Glomerular visceral epithelial cell (primary cell): Measurements from ENCODE around the gene RALA.
A peak's percentile ranks its signal among the peaks of the same experiment; 100 is the strongest.

Experiments used
- DNase-seq: peaks from one replicate; pipeline ENCODE4 v3.0.0-alpha.2; 2016; ENCODE audit errors: extremely low spot score

Gene RALA

GRCh38 chr7:39623047-39623731, at the start of gene RALA:
RALA (plus strand) TSS chr7:39623572; CDS start chr7:39686668, 63,096 bp downstream.
- DNase-seq: peak; percentile 96

DNA sequence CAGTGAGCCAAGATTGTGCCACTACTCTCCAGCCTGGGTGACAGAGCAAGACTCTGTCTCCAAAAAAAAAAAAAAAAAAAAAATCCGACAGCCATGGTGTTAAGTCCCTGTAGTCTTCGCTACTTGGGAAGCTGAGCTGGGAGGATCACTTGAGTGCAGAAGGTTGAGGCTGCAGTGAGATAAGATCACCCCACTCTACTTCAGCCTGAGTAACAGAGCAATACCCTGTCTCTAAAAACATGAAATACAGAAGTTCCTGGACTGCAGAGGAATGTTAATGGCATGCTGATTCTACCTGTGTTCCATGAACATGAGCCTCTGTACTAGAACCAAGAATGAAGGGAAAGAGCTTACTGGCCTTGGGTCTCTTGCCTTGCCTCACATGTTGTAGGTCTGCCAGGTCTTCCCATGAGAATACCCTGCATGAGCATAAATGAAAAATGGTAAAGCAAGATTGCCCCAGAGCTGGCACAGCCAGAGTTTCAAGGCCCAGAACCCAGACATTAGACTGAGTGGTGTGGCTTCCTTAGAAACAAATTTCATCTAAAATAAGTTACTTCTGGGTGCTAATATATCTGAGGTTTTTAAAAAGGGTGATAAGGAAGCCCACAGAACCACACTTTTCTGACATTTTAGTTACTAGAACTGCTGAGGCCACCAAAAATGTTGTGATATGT, 48.6 kb upstream of the RALA start:
- DNase-seq: no peak

DNA sequence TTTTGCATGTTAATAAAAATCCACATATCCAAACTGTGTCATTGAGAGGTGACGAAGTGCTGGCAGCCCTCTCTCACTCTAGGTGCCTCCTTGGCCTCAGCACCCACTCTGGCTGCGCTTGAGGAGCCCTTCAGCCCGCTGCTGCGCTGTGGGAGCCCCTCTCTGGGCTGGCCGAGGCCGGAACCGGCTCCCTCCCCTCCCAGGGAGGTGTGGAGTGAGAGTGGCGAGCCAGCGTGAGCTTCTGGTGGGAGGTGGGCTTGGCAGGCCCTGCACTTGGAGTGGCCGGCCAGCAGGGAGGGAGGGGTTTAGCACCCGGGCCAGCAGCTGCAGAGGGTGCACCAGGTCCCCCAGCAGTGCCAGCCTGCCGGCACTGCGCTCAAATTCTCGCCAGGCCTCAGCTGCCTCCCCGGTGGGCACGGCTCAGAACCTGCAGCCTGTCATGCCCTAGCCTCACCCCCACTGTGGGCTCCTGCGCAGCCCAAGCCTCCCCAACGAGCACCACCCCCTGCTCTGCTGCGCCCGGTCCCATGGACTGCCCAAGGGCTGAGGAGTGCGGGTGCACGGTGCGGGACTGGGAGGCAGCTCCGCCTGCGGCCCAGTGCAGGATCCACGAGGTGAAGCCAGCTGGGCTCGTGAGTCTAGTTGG, 46.0 kb upstream of the RALA start:
- no peak for DNase-seq

GRCh38 chr7:39580149-39580874, 43.1 kb upstream of the RALA start:
- DNase-seq: peak; percentile 89

- DNase-seq: no peak
Measured at GRCh38 chr7:39582536-39582935, 40.8 kb upstream of the RALA start.

DNA sequence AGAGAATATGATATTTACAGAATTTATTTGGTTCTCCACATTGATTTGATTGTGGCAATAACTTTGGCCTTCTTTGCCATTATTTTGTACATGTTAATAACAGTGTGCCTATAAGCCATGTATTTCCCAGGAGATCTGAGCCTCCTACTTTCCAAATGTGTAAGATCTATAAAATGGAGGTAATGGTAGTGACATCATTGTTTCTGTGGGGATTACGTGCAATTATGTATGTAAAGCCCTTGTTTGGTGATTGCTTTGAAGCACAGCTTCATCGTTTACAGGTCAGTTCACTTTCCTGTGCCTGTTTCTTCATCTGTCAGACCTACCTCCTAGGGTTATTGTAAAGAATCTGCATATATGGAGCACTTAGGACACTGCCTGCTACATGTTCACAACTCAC, 39.8 kb upstream of the RALA start:
- no peak for DNase-seq

DNA sequence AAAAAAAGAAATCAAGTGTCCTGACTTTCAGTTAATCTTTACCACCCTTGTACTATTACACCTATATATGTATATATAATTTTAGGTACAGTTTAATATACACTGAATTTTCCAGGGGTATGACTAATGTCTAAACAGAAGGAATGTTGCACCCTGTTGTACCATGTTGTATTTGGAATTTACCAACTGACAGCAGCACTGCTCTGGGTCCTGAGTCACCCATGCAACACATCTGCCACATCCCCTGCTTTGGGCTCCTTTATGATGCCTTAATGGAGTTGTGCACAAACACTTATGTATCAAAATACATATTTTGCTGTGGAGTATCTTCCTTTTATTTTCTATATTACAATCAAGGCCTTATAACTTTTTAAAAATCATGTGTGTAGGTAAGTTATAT, 36.0 kb upstream of the RALA start:
- peak; percentile 26 for DNase-seq

- DNase-seq: no peak
Measured at GRCh38 chr7:39588416-39588815, 35.0 kb upstream of the RALA start.

GRCh38 chr7:39589323-39590111, 33.9 kb upstream of the RALA start:
- peak; percentile 81 for DNase-seq

GRCh38 chr7:39592586-39592985, 30.8 kb upstream of the RALA start:
- peak; percentile 38 for DNase-seq

DNA sequence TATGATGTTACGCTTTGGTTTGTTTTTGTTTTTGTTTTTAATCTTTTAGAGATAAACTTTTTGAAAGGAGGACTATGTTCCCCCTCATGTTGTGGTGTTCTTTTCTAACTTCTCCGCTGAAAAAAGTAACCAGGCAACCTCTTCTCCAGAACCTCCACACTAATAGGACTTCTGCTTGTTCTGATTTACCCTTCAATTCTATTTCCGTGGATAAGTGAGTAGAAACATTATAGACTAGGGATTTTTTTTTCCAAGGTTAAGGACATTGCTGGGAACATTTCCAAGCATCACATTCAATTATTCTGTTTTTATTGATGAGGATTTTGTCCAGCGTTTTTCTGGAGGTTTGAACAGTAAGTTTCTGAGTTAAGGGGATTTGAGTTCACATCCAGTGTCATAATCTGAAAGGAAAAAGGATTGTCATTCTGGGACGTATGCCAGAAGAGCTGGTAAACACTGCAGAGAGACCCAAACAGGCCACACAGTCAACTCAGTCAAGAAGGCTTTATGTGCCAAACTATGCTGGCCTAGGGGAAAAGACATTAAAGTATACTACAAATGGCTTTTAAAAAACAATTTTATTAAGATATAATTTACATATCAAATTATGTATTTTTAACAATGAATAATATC, 28.3 kb upstream of the RALA start:
- DNase-seq: no peak

GRCh38 chr7:39602351-39602750, 21.0 kb upstream of the RALA start:
- DNase-seq: no peak

- DNase-seq: no peak
Measured at GRCh38 chr7:39603924-39604323, 19.4 kb upstream of the RALA start.

- DNase-seq: peak; percentile 70
Measured at GRCh38 chr7:39605087-39605486, 18.3 kb upstream of the RALA start.

DNA sequence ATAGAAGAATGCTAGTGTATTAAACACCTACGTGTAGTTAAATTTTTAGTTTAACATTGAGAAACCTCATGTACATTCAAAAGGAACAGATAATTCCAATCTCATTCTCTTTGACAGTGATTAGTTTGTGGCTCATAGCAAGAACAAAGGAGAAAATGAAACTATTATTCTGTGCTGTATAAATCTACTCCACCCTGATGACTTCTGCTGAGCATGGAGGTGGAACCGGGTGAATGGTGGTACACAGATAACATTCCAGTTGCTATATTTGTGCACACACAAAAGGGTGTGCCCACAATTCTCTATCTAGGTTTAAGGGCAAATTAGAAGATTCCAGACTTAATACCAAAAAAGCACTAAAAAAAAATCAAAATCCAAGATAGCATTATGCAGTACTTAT, 17.0 kb upstream of the RALA start:
- no peak for DNase-seq

GRCh38 chr7:39606941-39607340, 16.4 kb upstream of the RALA start:
- DNase-seq: no peak

- no peak for DNase-seq
Measured at GRCh38 chr7:39607865-39608264, 15.5 kb upstream of the RALA start.

GRCh38 chr7:39608278-39608677, 15.1 kb upstream of the RALA start:
- no peak for DNase-seq

GRCh38 chr7:39609113-39609934, 14.0 kb upstream of the RALA start:
- DNase-seq: peak; percentile 28

GRCh38 chr7:39609935-39610263, 13.5 kb upstream of the RALA start:
- no peak for DNase-seq
